H1 (cell line): Measurements from ENCODE around the gene CHCHD3. TPM values are rescaled to one million over a fixed set of nuclear protein-coding genes. Genes with fewer than 3 reads are reported as not detected.

Experiments used
- CTCF ChIA-PET: fragments of 300-600 bp; sonication (Branson Sonifier 250); formaldehyde crosslinking; loops from one replicate; lab custom pipeline; 2021; ENCODE audit not compliant: partially characterized antibody; lab: Charles Lee
- POLR2A ChIA-PET: fragments of 300-600 bp; sonication (Branson Sonifier 250); formaldehyde crosslinking; loops from one replicate; lab custom pipeline; 2021; ENCODE audit warnings: inconsistent platforms; ENCODE audit not compliant: partially characterized antibody; lab: Charles Lee
- DNase-seq, 2 experiments: peaks; one replicate each; pipeline versions ENCODE4 v3.0.0 to v3.0.0-alpha.2; 2010 to 2022; ENCODE audit warnings: low spot score in 2 of 2, low read depth in 1 of 2, mixed read lengths in 1 of 2
- FAIRE-seq: peaks from 2 replicates; lab custom pipeline; 2011; peaks lifted over from hg19 to GRCh38; lab: Jason Lieb, UNC
- H2AFZ ChIP-seq: 2 replicates; pipeline ENCODE4 v1.8.1; 2012; ENCODE audit warnings: low read length, inconsistent platforms
- H2AK5ac ChIP-seq: 2 replicates; pipeline ENCODE4 v1.6.1; 2013; ENCODE audit warnings: low read depth, low read length
- H2BK120ac ChIP-seq: replicated peaks from 2 replicates; pipeline ENCODE3; 2013; ENCODE audit warnings: low read depth, low read length, inconsistent platforms
- H2BK12ac ChIP-seq: 2 replicates; pipeline ENCODE4 v1.6.1; 2013; ENCODE audit warnings: low read depth, low read length
- H2BK15ac ChIP-seq: 2 replicates; pipeline ENCODE4 v1.6.1; 2013; ENCODE audit warnings: low read length
- H2BK20ac ChIP-seq: 2 replicates; pipeline ENCODE4 v1.6.1; 2013; ENCODE audit warnings: low read length
- H2BK5ac ChIP-seq: 2 replicates; pipeline ENCODE4 v1.6.1; 2013; ENCODE audit warnings: low read depth, low read length
- H3K14ac ChIP-seq: 2 replicates; pipeline ENCODE4 v1.6.1; 2013; ENCODE audit warnings: inconsistent platforms; ENCODE audit not compliant: insufficient read length
- H3K18ac ChIP-seq: 2 replicates; pipeline ENCODE4 v1.6.1; 2013; ENCODE audit warnings: low read length; ENCODE audit errors: extremely low read depth
- H3K23ac ChIP-seq: 2 replicates; pipeline ENCODE4 v1.6.1; 2013; ENCODE audit warnings: inconsistent platforms; ENCODE audit not compliant: insufficient read length
- H3K23me2 ChIP-seq: 2 replicates; pipeline ENCODE4 v1.6.1; 2013; ENCODE audit warnings: low read depth, low read length
- H3K27ac ChIP-seq: 2 replicates; pipeline ENCODE4 v1.6.1; 2011; ENCODE audit warnings: low read depth, low read length, inconsistent platforms
- H3K27me3 ChIP-seq, 4 experiments: replicated peaks in 1 of 4; 1 replicate in 1 of 4; 2 replicates in 3 of 4; pipeline versions ENCODE4 v1.6.1 to v1.8.1; 2011 to 2013; ENCODE audit warnings: low read length in 3 of 4, mild to moderate bottlenecking in 3 of 4, inconsistent platforms in 2 of 4, mixed read lengths in 2 of 4, moderate library complexity in 1 of 4; ENCODE audit not compliant: control insufficient read depth in 3 of 4, insufficient read depth in 3 of 4; ENCODE audit errors: extremely low read depth in 1 of 4
- H3K36me3 ChIP-seq, 4 experiments: 2 replicates each; pipeline versions ENCODE4 v1.6.1 to v1.8.1; 2011 to 2013; ENCODE audit warnings: mild to moderate bottlenecking in 4 of 4, low read length in 3 of 4, moderate library complexity in 2 of 4, control low read depth in 1 of 4, inconsistent platforms in 1 of 4; ENCODE audit not compliant: insufficient read depth in 4 of 4, control insufficient read depth in 2 of 4
- H3K4ac ChIP-seq: replicated peaks from 2 replicates; pipeline ENCODE3; 2013; ENCODE audit warnings: low read length, low read depth, mixed read lengths, inconsistent platforms; ENCODE audit not compliant: insufficient read length
- H3K4me1 ChIP-seq, 4 experiments: replicated peaks in 1 of 4; 1 replicate in 1 of 4; 2 replicates in 3 of 4; pipeline versions ENCODE4 v1.6.1 to v1.8.1; 2011 to 2013; ENCODE audit warnings: low read length in 3 of 4, inconsistent platforms in 2 of 4, mixed read lengths in 1 of 4; ENCODE audit not compliant: insufficient read depth in 4 of 4, control insufficient read depth in 3 of 4
- H3K4me2 ChIP-seq, 2 experiments: 2 replicates each; pipeline versions ENCODE4 v1.6.1 to v1.8.1; 2011 to 2013; ENCODE audit warnings: low read depth in 2 of 2, low read length in 2 of 2, control low read depth in 1 of 2, inconsistent platforms in 1 of 2, mild to moderate bottlenecking in 1 of 2; ENCODE audit not compliant: insufficient read depth in 1 of 2
- H3K4me3 ChIP-seq, 4 experiments: fragments of 200-600, 300-600 bp in 1 of 4; sonication (generic), shearing (Covaris generic), sonication (Bioruptor Twin) in 1 of 4; 2 replicates each; pipeline versions ENCODE4 v1.5.1 to v1.8.1; 2011 to 2016; ENCODE audit warnings: low read length in 4 of 4, low read depth in 3 of 4, control low read depth in 2 of 4, inconsistent platforms in 2 of 4, mild to moderate bottlenecking in 2 of 4, mixed read lengths in 1 of 4, moderate library complexity in 1 of 4; ENCODE audit not compliant: insufficient read depth in 2 of 4; ENCODE audit errors: extremely low read depth in 1 of 4
- H3K56ac ChIP-seq: replicated peaks from 2 replicates; pipeline ENCODE3; 2013; ENCODE audit warnings: low read depth, mild to moderate bottlenecking, mixed read lengths, low read length, inconsistent platforms; ENCODE audit not compliant: insufficient read length
- H3K79me1 ChIP-seq: 2 replicates; pipeline ENCODE4 v1.6.1; 2013; ENCODE audit warnings: low read depth, low read length, control low read depth
- H3K79me2 ChIP-seq, 2 experiments: 2 replicates each; pipeline versions ENCODE4 v1.6.1 to v1.8.1; 2012 to 2013; ENCODE audit warnings: low read length in 2 of 2, mild to moderate bottlenecking in 2 of 2, inconsistent platforms in 1 of 2; ENCODE audit not compliant: insufficient read depth in 2 of 2, control insufficient read depth in 1 of 2
- H3K9ac ChIP-seq, 4 experiments: replicated peaks in 1 of 4; 1 replicate in 1 of 4; 2 replicates in 3 of 4; pipeline versions ENCODE4 v1.6.1 to v1.8.1; 2011 to 2013; ENCODE audit warnings: low read depth in 3 of 4, low read length in 3 of 4, control low read depth in 2 of 4, mild to moderate bottlenecking in 2 of 4, moderate library complexity in 2 of 4, inconsistent platforms in 1 of 4; ENCODE audit errors: extremely low read depth in 1 of 4
- H3K9me3 ChIP-seq, 2 experiments: 2 replicates each; pipeline versions ENCODE4 v1.6.1 to v1.8.1; 2012 to 2013; ENCODE audit warnings: mild to moderate bottlenecking in 2 of 2, moderate library complexity in 2 of 2, control low read depth in 1 of 2, inconsistent platforms in 1 of 2, low read depth in 1 of 2, low read length in 1 of 2, mixed read lengths in 1 of 2; ENCODE audit not compliant: insufficient read depth in 2 of 2
- H4K20me1 ChIP-seq, 2 experiments: replicated peaks in 1 of 2; 2 replicates each; pipeline versions ENCODE3 to v1.8.1; 2011 to 2013; ENCODE audit warnings: inconsistent platforms in 2 of 2, low read length in 2 of 2, mild to moderate bottlenecking in 1 of 2; ENCODE audit not compliant: insufficient read depth in 2 of 2, control insufficient read depth in 1 of 2
- H4K5ac ChIP-seq: 2 replicates; pipeline ENCODE4 v1.6.1; 2013; ENCODE audit warnings: low read length, low read depth, mixed read lengths, inconsistent platforms; ENCODE audit not compliant: insufficient read length
- H4K8ac ChIP-seq: 2 replicates; pipeline ENCODE4 v1.8.0; 2013; ENCODE audit warnings: mild to moderate bottlenecking, moderate library complexity, low read length, inconsistent platforms; ENCODE audit not compliant: insufficient read depth; ENCODE audit errors: extremely low read depth
- H4K91ac ChIP-seq: replicated peaks from 2 replicates; pipeline ENCODE3; 2013; ENCODE audit warnings: low read length, mixed read lengths, inconsistent platforms; ENCODE audit not compliant: insufficient read length
- BCL11A ChIP-seq, 2 experiments: IDR thresholded peaks; one replicate each; pipeline ENCODE4 v1.6.1; 2011; ENCODE audit warnings: low read depth in 2 of 2, low read length in 2 of 2, mild to moderate bottlenecking in 2 of 2
- EZH2 ChIP-seq: fragments of 200-600 bp; sonication (generic); IDR thresholded peaks from 2 replicates; pipeline ENCODE4 v1.7.1; 2012; ENCODE audit warnings: low read depth, mild to moderate bottlenecking, moderate library complexity, low read length, inconsistent platforms; ENCODE audit not compliant: severe bottlenecking
- HDAC2 ChIP-seq, 2 experiments: fragments of 300-600 bp in 1 of 2; sonication (generic) in 1 of 2; IDR thresholded peaks; 2 replicates each; pipeline ENCODE4 v1.6.1; 2011 to 2012; ENCODE audit warnings: low read depth in 2 of 2, low read length in 2 of 2, mild to moderate bottlenecking in 2 of 2, moderate library complexity in 2 of 2, borderline replicate concordance in 1 of 2, inconsistent platforms in 1 of 2
- SRF ChIP-seq: IDR thresholded peaks from 2 replicates; pipeline ENCODE4 v1.6.1; 2011; ENCODE audit warnings: mild to moderate bottlenecking, low read depth, low read length, moderate library complexity
- TAF1 ChIP-seq: IDR thresholded peaks from 2 replicates; pipeline ENCODE4 v1.6.1; 2011; ENCODE audit warnings: mild to moderate bottlenecking, low read depth, low read length
- ZNF274 ChIP-seq: IDR thresholded peaks from 2 replicates; pipeline ENCODE4 v1.7.0; 2012; ENCODE audit warnings: low read length, borderline replicate concordance; ENCODE audit errors: extremely low read depth
- WGBS, 2 experiments: shearing (Covaris generic) in 1 of 2; methylation state at CpG; one replicate each; pipeline versions ENCODE4 v1.1.6 to v1.1.7; 2013 to 2015; ENCODE audit warnings: low lambda C conversion rate in 2 of 2, mixed read lengths in 2 of 2, inconsistent platforms in 1 of 2, low coverage in 1 of 2, missing lambda C conversion rate in 1 of 2; ENCODE audit not compliant: insufficient replicate concordance in 2 of 2, insufficient coverage in 1 of 2, insufficient read length in 1 of 2; ENCODE audit errors: extremely low coverage in 1 of 2, missing lambda C conversion rate in 1 of 2; 5-methylcytosine and 5-hydroxymethylcytosine counted together
- polyA plus RNA-seq, 7 experiments: library from polyadenylated mRNA; depleted of rRNA in 3 of 7; stranded (reverse) in 5 of 7; unstranded in 2 of 7; fragments of >200 nt in 5 of 7; fragments of 200-250 nt in 2 of 7; gene quantifications; 1 replicate in 5 of 7; 2 replicates in 1 of 7; 4 replicates in 1 of 7; pipeline versions ENCODE4 v1.2.1 to v1.2.3, GENCODE V29; 2011 to 2013; ENCODE audit warnings: missing spikeins in 2 of 7, mixed read lengths in 2 of 7
- total RNA-seq: library from RNA; stranded (reverse); fragmentation: NEBNext Ultra II Directional; extraction: Animal tissue kit (Norgen Biotek cat#: 25700); gene quantifications from 2 replicates; pipeline ENCODE4 v1.2.1, GENCODE V29; 2021
- TF ChIP-seq, protein P1 (sequence below), 3 experiments: IDR thresholded peaks; 1 replicate in 2 of 3; 2 replicates in 1 of 3; pipeline versions ENCODE4 v1.5.1 to v1.6.1; 2011; ENCODE audit warnings: low read length in 3 of 3, mild to moderate bottlenecking in 3 of 3, inconsistent platforms in 2 of 3, low read depth in 1 of 3, moderate library complexity in 1 of 3; ENCODE audit not compliant: insufficient read depth in 1 of 3; ENCODE audit errors: control extremely low read depth in 1 of 3
- TF ChIP-seq, protein P2 (sequence below): IDR thresholded peaks from 2 replicates; pipeline ENCODE4 v1.6.1; 2011; ENCODE audit warnings: low read depth, mild to moderate bottlenecking, low read length; ENCODE audit not compliant: insufficient read depth
- TF ChIP-seq, protein P3 (sequence below): IDR thresholded peaks from 2 replicates; pipeline ENCODE4 v1.6.1; 2012; ENCODE audit warnings: inconsistent platforms

CHCHD3 gene
- total and polyA plus RNA-seq, 2 of the 8 experiments (the other 6 are each of a cell fraction or from before 2014, with no cell fraction given), result 42.9 to 137 TPM

DNA sequence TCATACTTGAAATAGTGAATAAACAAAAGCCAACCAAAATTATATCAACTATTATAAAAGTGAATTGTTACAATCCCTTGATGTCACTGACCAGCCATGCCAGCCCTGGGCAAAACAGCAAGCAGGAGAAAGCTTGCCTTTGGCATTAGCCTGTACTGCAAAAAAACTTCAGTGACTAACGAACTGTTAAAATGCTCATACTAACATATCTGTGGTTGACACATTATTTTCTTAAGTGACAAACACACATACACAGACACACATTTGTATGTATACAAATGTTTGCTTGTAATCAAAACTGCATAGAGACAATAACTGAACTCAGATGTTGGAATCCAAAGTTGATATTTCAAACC is 29.5 kb downstream of the CHCHD3 start:
- Histone ChIP-seq H3K4me2 (no peak overlapping the region), H2BK20ac (no peak overlapping the region), H3K23me2 (no peaks in the 10 kb centered on the region), H3K4me1 (peaks cover 0 to 8% (median 2%) of the 10 kb centered on the region in 4 experiments; a peak in 5 of 7 replicates), H2BK120ac (no peak overlapping the region), H4K91ac (no peak overlapping the region), H4K8ac (no peak overlapping the region), H3K4me3 (no peak overlapping the region), H3K56ac (no peak overlapping the region), H4K5ac (no peak overlapping the region), H3K27ac (no peak overlapping the region), H2BK5ac (no peak overlapping the region), H3K23ac (no peak overlapping the region), H3K4ac (no peak overlapping the region), H2AK5ac (no peak overlapping the region), H4K20me1 (peaks cover 17 to 18% of the 10 kb centered on the region in 2 experiments), H3K27me3 (no peaks in the 10 kb centered on the region), H2BK12ac (no peak overlapping the region), H3K14ac (no peak overlapping the region), H3K79me1 (peaks cover 2% of the 10 kb centered on the region; the same call in 1 of the 2 replicates), H3K9ac (no peak overlapping the region), H2BK15ac (no peak overlapping the region), H3K36me3 (no peaks in the 10 kb centered on the region), H3K79me2 (peaks cover 13 to 94% of the 10 kb centered on the region in 2 experiments), H3K18ac (no peak overlapping the region), H3K9me3 (no peaks in the 10 kb centered on the region), H2AFZ (no peak overlapping the region)
- CTCF ChIA-PET, result interaction anchor here (0.7 to 1.9 kb wide), 5 partner anchors 87 to 342 kb away, joined by 3 to 7 read pairs (median 3); no protein-coding TSS in a partner anchor
- FAIRE-seq, result no peak
- WGBS, 2 experiments, result 76% methylated on average over 1 of the region's 1 CpG; no CpG with 5 or more reads in 1 of the 2 experiments
- POLR2A ChIA-PET, result interaction anchor here (1.6 kb wide), 1 partner anchor 10 kb away, joined by 3 read pairs; no protein-coding TSS in a partner anchor
- TF ChIP-seq TAF1, result no peak
- no peak for TF ChIP-seq BCL11A (IDR thresholded peaks at IDR 0.05; ENCODE audit: low read depth in 2 of 2, low read length in 2 of 2)
- TF ChIP-seq, protein P1, sequence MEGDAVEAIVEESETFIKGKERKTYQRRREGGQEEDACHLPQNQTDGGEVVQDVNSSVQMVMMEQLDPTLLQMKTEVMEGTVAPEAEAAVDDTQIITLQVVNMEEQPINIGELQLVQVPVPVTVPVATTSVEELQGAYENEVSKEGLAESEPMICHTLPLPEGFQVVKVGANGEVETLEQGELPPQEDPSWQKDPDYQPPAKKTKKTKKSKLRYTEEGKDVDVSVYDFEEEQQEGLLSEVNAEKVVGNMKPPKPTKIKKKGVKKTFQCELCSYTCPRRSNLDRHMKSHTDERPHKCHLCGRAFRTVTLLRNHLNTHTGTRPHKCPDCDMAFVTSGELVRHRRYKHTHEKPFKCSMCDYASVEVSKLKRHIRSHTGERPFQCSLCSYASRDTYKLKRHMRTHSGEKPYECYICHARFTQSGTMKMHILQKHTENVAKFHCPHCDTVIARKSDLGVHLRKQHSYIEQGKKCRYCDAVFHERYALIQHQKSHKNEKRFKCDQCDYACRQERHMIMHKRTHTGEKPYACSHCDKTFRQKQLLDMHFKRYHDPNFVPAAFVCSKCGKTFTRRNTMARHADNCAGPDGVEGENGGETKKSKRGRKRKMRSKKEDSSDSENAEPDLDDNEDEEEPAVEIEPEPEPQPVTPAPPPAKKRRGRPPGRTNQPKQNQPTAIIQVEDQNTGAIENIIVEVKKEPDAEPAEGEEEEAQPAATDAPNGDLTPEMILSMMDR (IDR thresholded peaks at IDR 0.05; ENCODE audit: control extremely low read depth in 1 of 3, insufficient read depth in 1 of 3, low read depth in 1 of 3, low read length in 3 of 3), result no peak
- no peak for TF ChIP-seq EZH2
- TF ChIP-seq HDAC2 (IDR thresholded peaks at IDR 0.05; ENCODE audit: borderline replicate concordance in 1 of 2, low read depth in 2 of 2, low read length in 2 of 2), result no peak
- TF ChIP-seq SRF, result no peak
- TF ChIP-seq ZNF274, result no peak
- TF ChIP-seq, protein P2, sequence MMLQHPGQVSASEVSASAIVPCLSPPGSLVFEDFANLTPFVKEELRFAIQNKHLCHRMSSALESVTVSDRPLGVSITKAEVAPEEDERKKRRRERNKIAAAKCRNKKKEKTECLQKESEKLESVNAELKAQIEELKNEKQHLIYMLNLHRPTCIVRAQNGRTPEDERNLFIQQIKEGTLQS, result no peak
- TF ChIP-seq, protein P3, sequence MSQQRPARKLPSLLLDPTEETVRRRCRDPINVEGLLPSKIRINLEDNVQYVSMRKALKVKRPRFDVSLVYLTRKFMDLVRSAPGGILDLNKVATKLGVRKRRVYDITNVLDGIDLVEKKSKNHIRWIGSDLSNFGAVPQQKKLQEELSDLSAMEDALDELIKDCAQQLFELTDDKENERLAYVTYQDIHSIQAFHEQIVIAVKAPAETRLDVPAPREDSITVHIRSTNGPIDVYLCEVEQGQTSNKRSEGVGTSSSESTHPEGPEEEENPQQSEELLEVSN, result no peak
- DNase-seq, result no peak
